OCI-LY3 (cell line): ENCODE results near the gene ZNF730.

Experiments
- H2AFZ ChIP-seq: fragments of 200-600, 300-600 bp; shearing (Covaris generic); 2 replicates; pipeline ENCODE4 v1.6.0; 2014; ENCODE audit warnings: antibody characterized with exemption, low read depth, low read length
- H3K27ac ChIP-seq: fragments of 200-600, 300-600 bp; sonication (generic); 2 replicates; pipeline ENCODE4 v1.5.1; 2014; ENCODE audit warnings: mild to moderate bottlenecking, low read length, moderate library complexity, mixed read lengths
- H3K27me3 ChIP-seq: fragments of 200-600, 300-600 bp; sonication (generic); 2 replicates; pipeline ENCODE4 v1.6.1; 2014; ENCODE audit warnings: low read depth, low read length, mixed read lengths
- H3K36me3 ChIP-seq: fragments of 200-600, 300-600 bp; sonication (generic); replicated peaks from 2 replicates; pipeline ENCODE3; 2014; ENCODE audit warnings: low read depth, low read length, mixed read lengths
- H3K4me1 ChIP-seq: fragments of 300-600, 200-600 bp; sonication (generic); 2 replicates; pipeline ENCODE4 v1.6.1; 2014; ENCODE audit warnings: low read length, mixed read lengths
- H3K4me2 ChIP-seq: fragments of 200-600, 300-600 bp; sonication (generic); 2 replicates; pipeline ENCODE4 v1.6.1; 2014; ENCODE audit warnings: low read length, mixed read lengths
- H3K4me3 ChIP-seq: fragments of 300-600, 200-600 bp; sonication (generic); 2 replicates; pipeline ENCODE4 v1.5.1; 2014; ENCODE audit warnings: antibody characterized with exemption, mild to moderate bottlenecking, low read length, moderate library complexity
- H3K79me2 ChIP-seq: fragments of 300-600, 200-600 bp; shearing (Covaris generic); 2 replicates; pipeline ENCODE4 v1.6.1; 2014; ENCODE audit warnings: mild to moderate bottlenecking, low read length, mixed read lengths
- H3K9ac ChIP-seq: fragments of 300-600, 200-600 bp; shearing (Covaris generic); 2 replicates; pipeline ENCODE4 v1.6.0; 2014; ENCODE audit warnings: mild to moderate bottlenecking, low read length, moderate library complexity
- H3K9me3 ChIP-seq: fragments of 200-600, 300-600 bp; shearing (Covaris generic); 2 replicates; pipeline ENCODE4 v1.6.1; 2014; ENCODE audit warnings: low read length, mixed read lengths; ENCODE audit not compliant: insufficient read depth
- H4K20me1 ChIP-seq: fragments of 200-600, 300-600 bp; sonication (generic); 2 replicates; pipeline ENCODE4 v1.6.1; 2016; ENCODE audit warnings: low read length, mixed read lengths; ENCODE audit not compliant: insufficient read depth
- CTCF ChIP-seq: fragments of 200-600, 300-600 bp; sonication (generic); IDR thresholded peaks from 2 replicates; pipeline ENCODE4 v1.5.1; 2014; ENCODE audit warnings: antibody characterized with exemption, low read length, low read depth
- EZH2phosphoT487 ChIP-seq: fragments of 200-600 bp; shearing (Covaris generic); IDR thresholded peaks from 2 replicates; pipeline ENCODE4 v1.6.1; 2018; ENCODE audit warnings: antibody characterized with exemption, mixed run types, low read depth

The ZNF730 gene

GRCh38 chr19:23098286-23098685, 18.5 kb upstream of the ZNF730 start:
- Histone ChIP-seq H3K4me1 (no peaks in the 10 kb centered on the region), H2AFZ (no peak overlapping the region), H3K27ac (no peak overlapping the region), H4K20me1 (no peaks in the 10 kb centered on the region), H3K4me3 (no peak overlapping the region), H3K4me2 (no peak overlapping the region), H3K27me3 (no peaks in the 10 kb centered on the region), H3K79me2 (peaks cover 19% of the 10 kb centered on the region), H3K9me3 (0 out of 2 replicates have a peak, but pooled peaks cover 2% of the 10 kb centered on the region), H3K36me3 (peaks cover 92% of the 10 kb centered on the region), H3K9ac (no peak overlapping the region)
- TF ChIP-seq CTCF (no peak), EZH2phosphoT487 (no peak)

- Histone ChIP-seq H4K20me1 (no peaks in the 10 kb centered on the region), H3K36me3 (peaks cover 90% of the 10 kb centered on the region), H3K4me2 (no peak overlapping the region), H3K9me3 (no peaks in the 10 kb centered on the region), H3K4me3 (no peak overlapping the region), H2AFZ (no peak overlapping the region), H3K79me2 (peaks cover 12% of the 10 kb centered on the region), H3K9ac (no peak overlapping the region), H3K4me1 (no peaks in the 10 kb centered on the region), H3K27me3 (no peaks in the 10 kb centered on the region), H3K27ac (no peak overlapping the region)
- no peak for TF ChIP-seq EZH2phosphoT487
- no peak for TF ChIP-seq CTCF
Observed at GRCh38 chr19:23098988-23099387, 17.8 kb upstream of the ZNF730 start.

- no peaks in the 10 kb centered on the region for H3K9me3 ChIP-seq
- H3K4me1 ChIP-seq = no peaks in the 10 kb centered on the region
- H3K4me2 ChIP-seq = no peak overlapping the region
- H4K20me1 ChIP-seq = no peaks in the 10 kb centered on the region
- TF ChIP-seq EZH2phosphoT487 = no peak
- TF ChIP-seq CTCF = no peak
- no peaks in the 10 kb centered on the region for H3K27me3 ChIP-seq
- peaks cover 89% of the 10 kb centered on the region for H3K36me3 ChIP-seq
- H2AFZ ChIP-seq = no peak overlapping the region
- H3K79me2 ChIP-seq = peaks cover 7% of the 10 kb centered on the region
- no peak overlapping the region for H3K27ac ChIP-seq
- H3K9ac ChIP-seq = no peak overlapping the region
- no peak overlapping the region for H3K4me3 ChIP-seq
Observed at GRCh38 chr19:23099966-23100365, 16.9 kb upstream of the ZNF730 start.

- Histone ChIP-seq H3K4me3 (no peak overlapping the region), H3K27me3 (no peaks in the 10 kb centered on the region), H2AFZ (no peak overlapping the region), H3K9ac (no peak overlapping the region), H3K9me3 (no peaks in the 10 kb centered on the region), H3K27ac (no peak overlapping the region), H3K4me1 (no peaks in the 10 kb centered on the region), H3K36me3 (peaks cover 87% of the 10 kb centered on the region), H4K20me1 (no peaks in the 10 kb centered on the region), H3K4me2 (no peak overlapping the region), H3K79me2 (peaks cover 5% of the 10 kb centered on the region; the same call in 1 of the 2 replicates)
- no peak for TF ChIP-seq CTCF
- no peak for TF ChIP-seq EZH2phosphoT487
Observed at GRCh38 chr19:23101241-23101640, 15.6 kb upstream of the ZNF730 start.
